Vagina (tissue), 2 donors: Measurements from ENCODE around the gene UBE2Z.

ENCODE experiments used
- POLR2A ChIP-seq, 2 donors: fragments of 450-650 bp; IDR thresholded peaks; one replicate each; pipeline ENCODE4 v1.6.1; 2017; ENCODE audit warnings: antibody characterized with exemption in 2 of 2, mild to moderate bottlenecking in 2 of 2, moderate library complexity in 2 of 2
- POLR2AphosphoS5 ChIP-seq, 2 donors: sonication (generic); formaldehyde crosslinking; IDR thresholded peaks; one replicate each; pipeline ENCODE4 v1.9.0; 2017; ENCODE audit warnings: antibody characterized with exemption in 2 of 2, mild to moderate bottlenecking in 2 of 2, low read depth in 1 of 2; ENCODE audit not compliant: insufficient read depth in 1 of 2
- TF ChIP-seq, protein P1 (sequence below), 3 experiments: fragments of 450-650 bp in 2 of 3; fragments of 200-600 bp in 1 of 3; sonication (generic) in 1 of 3; IDR thresholded peaks; one replicate each; pipeline ENCODE4 v1.5.1; 2017 to 2019; ENCODE audit warnings: antibody characterized with exemption in 3 of 3, mild to moderate bottlenecking in 2 of 3, moderate library complexity in 2 of 3

DNA sequence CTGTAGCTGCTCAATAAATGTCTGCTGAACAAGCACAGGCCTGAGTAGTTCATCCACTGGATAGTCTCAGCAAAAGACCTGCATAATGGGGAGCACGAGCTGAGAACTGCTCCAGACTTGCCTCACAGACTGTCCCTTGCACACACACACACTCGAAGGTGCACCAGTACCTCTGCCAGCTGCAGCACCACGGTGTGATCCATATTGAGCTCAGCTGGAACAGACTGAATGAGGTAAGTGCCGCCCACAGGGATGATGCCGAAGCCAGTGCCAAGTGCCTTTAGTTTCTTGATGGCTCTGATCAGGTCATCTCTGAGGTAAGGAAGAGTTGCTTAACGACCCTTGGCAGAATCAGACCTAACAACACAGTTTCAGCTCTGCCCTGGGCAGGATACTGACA, 24.8 kb downstream of the UBE2Z start:
- TF ChIP-seq, protein P1, sequence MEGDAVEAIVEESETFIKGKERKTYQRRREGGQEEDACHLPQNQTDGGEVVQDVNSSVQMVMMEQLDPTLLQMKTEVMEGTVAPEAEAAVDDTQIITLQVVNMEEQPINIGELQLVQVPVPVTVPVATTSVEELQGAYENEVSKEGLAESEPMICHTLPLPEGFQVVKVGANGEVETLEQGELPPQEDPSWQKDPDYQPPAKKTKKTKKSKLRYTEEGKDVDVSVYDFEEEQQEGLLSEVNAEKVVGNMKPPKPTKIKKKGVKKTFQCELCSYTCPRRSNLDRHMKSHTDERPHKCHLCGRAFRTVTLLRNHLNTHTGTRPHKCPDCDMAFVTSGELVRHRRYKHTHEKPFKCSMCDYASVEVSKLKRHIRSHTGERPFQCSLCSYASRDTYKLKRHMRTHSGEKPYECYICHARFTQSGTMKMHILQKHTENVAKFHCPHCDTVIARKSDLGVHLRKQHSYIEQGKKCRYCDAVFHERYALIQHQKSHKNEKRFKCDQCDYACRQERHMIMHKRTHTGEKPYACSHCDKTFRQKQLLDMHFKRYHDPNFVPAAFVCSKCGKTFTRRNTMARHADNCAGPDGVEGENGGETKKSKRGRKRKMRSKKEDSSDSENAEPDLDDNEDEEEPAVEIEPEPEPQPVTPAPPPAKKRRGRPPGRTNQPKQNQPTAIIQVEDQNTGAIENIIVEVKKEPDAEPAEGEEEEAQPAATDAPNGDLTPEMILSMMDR (IDR thresholded peaks at IDR 0.05), result no peak
- TF ChIP-seq POLR2AphosphoS5 (IDR thresholded peaks at IDR 0.05; ENCODE audit: insufficient read depth in 1 of 2, low read depth in 1 of 2) (no peak), POLR2A (IDR thresholded peaks at IDR 0.05) (no peak)
